B cell (primary cell): Measurements from ENCODE around the gene MEX3A. TPM values are rescaled to one million over a fixed set of nuclear protein-coding genes. Genes with fewer than 3 reads are reported as not detected.

Experiments used
- ATAC-seq: fragments of 200-7000 bp; cut with Tn5 transposase; one replicate; pipeline ENCODE4 v1.10.0; 2021; ENCODE audit warnings: low read depth, mild to moderate bottlenecking, moderate number of reproducible peaks, moderate library complexity
- CTCF ChIA-PET: fragments of 350-600 bp; sonication (Branson Sonifier 250); formaldehyde crosslinking; loops from one replicate; lab custom pipeline; 2021; ENCODE audit warnings: antibody characterized with exemption, inconsistent platforms; lab: Charles Lee
- POLR2A ChIA-PET: fragments of 350-600 bp; sonication (Branson Sonifier 250); formaldehyde crosslinking; loops from one replicate; lab custom pipeline; 2021; ENCODE audit warnings: antibody characterized with exemption; lab: Charles Lee
- DNase-seq: peaks from one replicate; pipeline ENCODE4 v3.0.0; 2013
- H2AFZ ChIP-seq: 2 replicates; pipeline ENCODE4 v1.6.1; 2012; ENCODE audit warnings: mild to moderate bottlenecking, low read depth, low read length; ENCODE audit not compliant: insufficient read depth, poor library complexity, severe bottlenecking
- H3K27ac ChIP-seq, 2 donors: 1 replicate in 1 of 2; 2 replicates in 1 of 2; pipeline ENCODE4 v1.5.1; 2012 to 2013; ENCODE audit warnings: low read length in 2 of 2, mild to moderate bottlenecking in 2 of 2, moderate library complexity in 1 of 2
- H3K27me3 ChIP-seq, 4 experiments: fragments of 200-600 bp in 1 of 4; sonication (generic) in 1 of 4; replicated peaks in 1 of 4; 1 replicate in 2 of 4; 2 replicates in 2 of 4; pipeline versions ENCODE4 v1.6.1 to v1.7.0; 2013 to 2016; ENCODE audit warnings: low read length in 3 of 4, mild to moderate bottlenecking in 2 of 4, mixed read lengths in 1 of 4, moderate library complexity in 1 of 4; ENCODE audit not compliant: insufficient read depth in 4 of 4, control insufficient read depth in 3 of 4; ENCODE audit errors: control extremely low read depth in 1 of 4
- H3K36me3 ChIP-seq, 2 experiments: replicated peaks in 1 of 2; 1 replicate in 1 of 2; 2 replicates in 1 of 2; pipeline versions ENCODE4 v1.6.1 to v1.7.1; 2013; ENCODE audit warnings: low read length in 1 of 2; ENCODE audit not compliant: insufficient read depth in 2 of 2, control insufficient read depth in 1 of 2; ENCODE audit errors: control extremely low read depth in 1 of 2, extremely low read depth in 1 of 2
- H3K4me1 ChIP-seq, 2 donors: fragments of 200-600 bp in 1 of 2; sonication (generic) in 1 of 2; 1 replicate in 1 of 2; 2 replicates in 1 of 2; pipeline versions ENCODE4 v1.5.1 to v1.6.1; 2013 to 2017; ENCODE audit warnings: low read length in 2 of 2; ENCODE audit not compliant: control insufficient read depth in 2 of 2, insufficient read depth in 2 of 2
- H3K4me2 ChIP-seq: replicated peaks from 2 replicates; pipeline ENCODE3; 2012; ENCODE audit warnings: mild to moderate bottlenecking, low read depth, low read length; ENCODE audit not compliant: poor library complexity, severe bottlenecking
- H3K4me3 ChIP-seq, 5 experiments: fragments of 200-600 bp in 1 of 5; sonication (generic) in 1 of 5; 1 replicate in 3 of 5; 2 replicates in 2 of 5; pipeline versions ENCODE4 v1.5.1 to v1.7.0; 2011 to 2016; ENCODE audit warnings: low read length in 4 of 5, mild to moderate bottlenecking in 4 of 5, low read depth in 2 of 5, control low read depth in 1 of 5, moderate library complexity in 1 of 5; ENCODE audit not compliant: insufficient read depth in 1 of 5; ENCODE audit errors: control extremely low read depth in 1 of 5, extremely low read depth in 1 of 5
- H3K79me2 ChIP-seq: fragments of 200-600 bp; sonication (generic); one replicate; pipeline ENCODE4 v1.6.0; 2016; ENCODE audit warnings: low read length; ENCODE audit not compliant: control insufficient read depth, insufficient read depth
- H3K9ac ChIP-seq: fragments of 200-600 bp; sonication (generic); 2 replicates; pipeline ENCODE4 v1.6.1; 2017; ENCODE audit warnings: mild to moderate bottlenecking, low read length, moderate library complexity
- H3K9me3 ChIP-seq, 3 donors: one replicate each; pipeline versions ENCODE4 v1.6.1 to v1.7.1; 2013; ENCODE audit warnings: low read length in 2 of 3; ENCODE audit not compliant: control insufficient read depth in 2 of 3, insufficient read depth in 1 of 3; ENCODE audit errors: control extremely low read depth in 1 of 3
- H4K20me1 ChIP-seq: 2 replicates; pipeline ENCODE4 v1.6.0; 2012; ENCODE audit warnings: mild to moderate bottlenecking, low read length; ENCODE audit not compliant: insufficient read depth, control insufficient read depth, poor library complexity, severe bottlenecking
- H3K27ac Mint-ChIP-seq: one replicate; pipeline ENCODE4 v1.8.0; 2021; ENCODE audit warnings: mixed read lengths
- H3K27me3 Mint-ChIP-seq: one replicate; pipeline ENCODE4 v1.8.0; 2021; ENCODE audit warnings: mixed read lengths
- H3K4me1 Mint-ChIP-seq: one replicate; pipeline ENCODE4 v1.8.0; 2021; ENCODE audit warnings: mixed read lengths
- H3K4me3 Mint-ChIP-seq: one replicate; pipeline ENCODE4 v1.8.0; 2021; ENCODE audit warnings: mixed read lengths
- H3K9me3 Mint-ChIP-seq: one replicate; pipeline ENCODE4 v1.8.0; 2022; ENCODE audit warnings: mixed read lengths; ENCODE audit not compliant: insufficient read depth
- EZH2 ChIP-seq: IDR thresholded peaks from 2 replicates; pipeline ENCODE4 v1.6.1; 2012; ENCODE audit warnings: borderline replicate concordance, low read depth, mild to moderate bottlenecking, moderate library complexity, low read length; ENCODE audit not compliant: insufficient read depth, poor library complexity, severe bottlenecking
- WGBS: methylation state at CpG from one replicate; pipeline ENCODE4 v1.1.5; 2013; ENCODE audit warnings: missing lambda C conversion rate; ENCODE audit not compliant: insufficient coverage; 5-methylcytosine and 5-hydroxymethylcytosine counted together
- intact Hi-C: fragments of 100-400 bp; cut with micrococcal nuclease; formaldehyde crosslinking; loops from one replicate; pipeline ENCODE4 v1.10.0; 2022
- polyA plus RNA-seq: library from polyadenylated mRNA; depleted of rRNA; stranded (reverse); fragments of >200 nt; gene quantifications from 2 replicates; pipeline ENCODE4 v1.2.3, GENCODE V29; 2012
- total RNA-seq, 2 donors: library from RNA; stranded (reverse); fragments of 120-200 nt in 1 of 2; gene quantifications; 1 replicate in 1 of 2; 2 replicates in 1 of 2; pipeline versions ENCODE4 v1.2.3 to v1.2.4, GENCODE V29; 2013 to 2022
- TF ChIP-seq, protein P1 (sequence below): fragments of 200-600 bp; IDR thresholded peaks from one replicate; pipeline ENCODE4 v1.8.0; 2022; ENCODE audit warnings: antibody characterized with exemption, mild to moderate bottlenecking

Gene MEX3A
- total and polyA plus RNA-seq, 2 donors (not counting 1 experiment from before 2014, with no cell fraction given) = 0.27 to 1.1 TPM

DNA sequence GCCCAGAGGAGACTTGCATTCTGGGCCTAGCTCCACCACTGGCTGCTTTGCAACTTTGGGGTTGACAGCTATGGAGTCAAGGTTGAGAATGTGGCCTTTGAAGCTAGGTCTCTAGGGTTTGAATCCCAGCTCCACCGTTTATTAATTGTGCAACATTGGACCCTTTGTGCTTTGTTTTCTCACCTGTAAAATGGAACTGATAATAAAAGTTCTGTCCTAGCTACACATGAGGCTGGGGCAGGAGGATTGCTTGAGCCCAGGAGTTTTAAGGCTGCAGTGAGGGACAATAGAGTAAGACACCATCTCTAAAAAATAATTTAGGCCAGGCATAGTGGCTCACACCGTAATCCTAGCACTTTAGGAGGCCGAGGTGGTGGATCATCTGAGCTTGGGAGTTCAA, 17.0 kb upstream of the MEX3A start:
- H3K27ac ChIP-seq = peak overlapping the region in 1 of 2 donors; percentile 93
- 100% methylated on average over 3 of the region's 3 CpGs for WGBS
- H3K9ac ChIP-seq = no peak overlapping the region
- no peaks in the 10 kb centered on the region for H3K27me3 Mint-ChIP-seq
- no peaks in the 10 kb centered on the region for H3K36me3 ChIP-seq
- peaks cover 0 to 5% (median 0%) of the 10 kb centered on the region in 4 experiments for H3K27me3 ChIP-seq
- DNase-seq (no peak), ATAC-seq (no peak)
- H3K79me2 ChIP-seq = no peaks in the 10 kb centered on the region
- no peak overlapping the region for H3K4me3 Mint-ChIP-seq
- no peak overlapping the region for H2AFZ ChIP-seq
- H3K4me2 ChIP-seq = no peak overlapping the region
- ChIA-PET CTCF (interaction anchor here (0.6 to 23.7 kb wide), 6 partner anchors 8 to 161 kb away, joined by 3 to 970 read pairs (median 4); partner anchors contain the start of gene LMNA), POLR2A (interaction anchor here (0.6 to 5.2 kb wide), 2 partner anchors 9 to 16 kb away, joined by 3 to 29 read pairs; partner anchors contain the start of gene LMNA)
- no peaks in the 10 kb centered on the region for H3K9me3 Mint-ChIP-seq
- H3K4me3 ChIP-seq = no peak overlapping the region
- H3K4me1 ChIP-seq = peaks cover 35 to 40% of the 10 kb centered on the region in 2 donors
- no peaks in the 10 kb centered on the region for H4K20me1 ChIP-seq
- TF ChIP-seq EZH2 = no peak
- TF ChIP-seq, protein P1, sequence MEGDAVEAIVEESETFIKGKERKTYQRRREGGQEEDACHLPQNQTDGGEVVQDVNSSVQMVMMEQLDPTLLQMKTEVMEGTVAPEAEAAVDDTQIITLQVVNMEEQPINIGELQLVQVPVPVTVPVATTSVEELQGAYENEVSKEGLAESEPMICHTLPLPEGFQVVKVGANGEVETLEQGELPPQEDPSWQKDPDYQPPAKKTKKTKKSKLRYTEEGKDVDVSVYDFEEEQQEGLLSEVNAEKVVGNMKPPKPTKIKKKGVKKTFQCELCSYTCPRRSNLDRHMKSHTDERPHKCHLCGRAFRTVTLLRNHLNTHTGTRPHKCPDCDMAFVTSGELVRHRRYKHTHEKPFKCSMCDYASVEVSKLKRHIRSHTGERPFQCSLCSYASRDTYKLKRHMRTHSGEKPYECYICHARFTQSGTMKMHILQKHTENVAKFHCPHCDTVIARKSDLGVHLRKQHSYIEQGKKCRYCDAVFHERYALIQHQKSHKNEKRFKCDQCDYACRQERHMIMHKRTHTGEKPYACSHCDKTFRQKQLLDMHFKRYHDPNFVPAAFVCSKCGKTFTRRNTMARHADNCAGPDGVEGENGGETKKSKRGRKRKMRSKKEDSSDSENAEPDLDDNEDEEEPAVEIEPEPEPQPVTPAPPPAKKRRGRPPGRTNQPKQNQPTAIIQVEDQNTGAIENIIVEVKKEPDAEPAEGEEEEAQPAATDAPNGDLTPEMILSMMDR = no peak
- H3K4me1 Mint-ChIP-seq = peaks cover 47% of the 10 kb centered on the region
- intact Hi-C loops = no loop called here
- no peak overlapping the region for H3K27ac Mint-ChIP-seq
- peaks cover 0 to 3% (median 0%) of the 10 kb centered on the region in 3 donors for H3K9me3 ChIP-seq

DNA sequence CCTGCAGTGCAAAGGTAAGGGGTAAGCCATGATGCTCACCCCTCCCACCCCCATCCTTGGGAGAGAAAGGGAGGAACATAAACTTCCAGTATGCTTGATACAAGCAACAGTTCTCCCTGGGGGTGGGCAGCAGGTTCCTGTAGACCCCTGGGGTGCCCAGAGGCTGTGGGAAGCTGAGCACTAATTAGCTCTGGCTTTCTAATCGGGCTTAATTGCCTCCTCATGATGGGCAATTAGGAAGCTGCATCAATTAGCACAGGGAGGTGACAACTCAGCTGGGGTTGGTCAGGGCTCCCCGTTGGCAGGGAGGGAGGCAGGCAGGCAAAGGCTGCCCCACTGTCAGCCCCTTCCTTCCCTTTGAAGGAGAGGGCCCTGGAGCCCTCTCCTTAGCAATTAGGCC, 16.5 kb upstream of the MEX3A start:
- no peak overlapping the region for H2AFZ ChIP-seq
- no peak for ATAC-seq
- no peak overlapping the region for H3K4me3 ChIP-seq
- H3K27ac Mint-ChIP-seq = peak overlapping the region; percentile 95
- H3K79me2 ChIP-seq = no peaks in the 10 kb centered on the region
- WGBS = 100% methylated on average over 2 of the region's 2 CpGs
- intact Hi-C loops = no loop called here
- peak overlapping the region in 1 of 2 donors; percentile 93 for H3K27ac ChIP-seq
- peaks cover 0 to 5% (median 0%) of the 10 kb centered on the region in 4 experiments for H3K27me3 ChIP-seq
- CTCF ChIA-PET = interaction anchor here (0.6 to 23.7 kb wide), 6 partner anchors 8 to 160 kb away, joined by 3 to 970 read pairs (median 4); partner anchors contain the start of gene LMNA
- H3K27me3 Mint-ChIP-seq = no peaks in the 10 kb centered on the region
- TF ChIP-seq, protein P1 = no peak
- TF ChIP-seq EZH2 = no peak
- H4K20me1 ChIP-seq = no peaks in the 10 kb centered on the region
- peaks cover 42% of the 10 kb centered on the region for H3K4me1 Mint-ChIP-seq
- H3K4me2 ChIP-seq = no peak overlapping the region
- H3K9ac ChIP-seq = no peak overlapping the region
- DNase-seq = no peak
- no peaks in the 10 kb centered on the region for H3K9me3 Mint-ChIP-seq
- no peaks in the 10 kb centered on the region for H3K36me3 ChIP-seq
- POLR2A ChIA-PET = interaction anchor here (5.2 kb wide), 1 partner anchor 16 kb away, joined by 29 read pairs; the partner anchor contains the start of gene LMNA
- peaks cover 0 to 3% (median 0%) of the 10 kb centered on the region in 3 donors for H3K9me3 ChIP-seq
- peaks cover 30 to 35% of the 10 kb centered on the region in 2 donors for H3K4me1 ChIP-seq
- no peak overlapping the region for H3K4me3 Mint-ChIP-seq
